Caco-2 (cell line): ENCODE measurements around the gene SEMA4D. TPM values are rescaled to one million over a fixed set of nuclear protein-coding genes. Genes with fewer than 3 reads are reported as not detected.

ENCODE experiments used
- BruUV-seq: library from RNA; stranded (reverse); fragments of 400-500 nt; replicated peaks from 2 replicates; lab custom pipeline; 2021; lab: Mats Ljungman, UMichigan
- CTCF ChIA-PET: fragments of 300-600 bp; sonication (Branson Sonifier 250); formaldehyde crosslinking; loops from one replicate; lab custom pipeline; 2022; ENCODE audit warnings: antibody characterized with exemption; lab: Charles Lee
- POLR2A ChIA-PET: fragments of 300-600 bp; sonication (Branson Sonifier 250); formaldehyde crosslinking; loops from one replicate; lab custom pipeline; 2022; ENCODE audit warnings: antibody characterized with exemption; lab: Charles Lee
- DNase-seq, 2 experiments: peaks; one replicate each; pipeline versions ENCODE4 v3.0.0 to v3.0.0-alpha.2; 2020 to 2022
- H3K27me3 ChIP-seq: replicated peaks from 2 replicates; pipeline ENCODE4 v1.6.0; 2011; ENCODE audit warnings: low read length; ENCODE audit not compliant: control insufficient read depth, insufficient read depth
- H3K36me3 ChIP-seq: 2 replicates; pipeline ENCODE4 v1.5.1; 2011; ENCODE audit warnings: low read length; ENCODE audit not compliant: control insufficient read depth, insufficient read depth
- H3K4me1 ChIP-seq: fragments of 250-450 bp; sonication (Bioruptor Pico); 2 replicates; pipeline ENCODE4 v1.5.1; 2020; ENCODE audit warnings: mild to moderate bottlenecking
- H3K4me3 ChIP-seq: 2 replicates; pipeline ENCODE4 v1.5.1; 2011; ENCODE audit warnings: low read depth, mild to moderate bottlenecking, control low read depth, low read length
- H3K9me3 ChIP-seq: fragments of 250-450 bp; sonication (Bioruptor Pico); 2 replicates; pipeline ENCODE4 v1.5.1; 2020; ENCODE audit warnings: mild to moderate bottlenecking, moderate library complexity
- H3K27ac Mint-ChIP-seq: one replicate; pipeline ENCODE4 v1.8.0; 2022; ENCODE audit warnings: mixed read lengths; ENCODE audit not compliant: unreplicated experiment
- H3K27me3 Mint-ChIP-seq: one replicate; pipeline ENCODE4 v1.8.0; 2022; ENCODE audit warnings: mixed read lengths; ENCODE audit not compliant: insufficient read depth, unreplicated experiment
- H3K36me3 Mint-ChIP-seq: one replicate; pipeline ENCODE4 v1.8.0; 2022; ENCODE audit warnings: mild to moderate bottlenecking, mixed read lengths; ENCODE audit not compliant: insufficient read depth, unreplicated experiment
- H3K4me1 Mint-ChIP-seq: one replicate; pipeline ENCODE4 v1.8.0; 2022; ENCODE audit warnings: low read depth, mixed read lengths; ENCODE audit not compliant: unreplicated experiment
- H3K4me3 Mint-ChIP-seq: one replicate; pipeline ENCODE4 v1.8.0; 2022; ENCODE audit warnings: mild to moderate bottlenecking, moderate library complexity, mixed read lengths; ENCODE audit not compliant: unreplicated experiment
- H3K9me3 Mint-ChIP-seq: one replicate; pipeline ENCODE4 v1.8.0; 2022; ENCODE audit warnings: mixed read lengths; ENCODE audit not compliant: unreplicated experiment
- CTCF ChIP-seq, 2 experiments: fragments of 200-600 bp in 1 of 2; IDR thresholded peaks; 1 replicate in 1 of 2; 2 replicates in 1 of 2; pipeline versions ENCODE4 v1.5.1 to v1.8.0; 2011 to 2022; ENCODE audit warnings: antibody characterized with exemption in 1 of 2, control low read depth in 1 of 2, inconsistent platforms in 1 of 2, low read depth in 1 of 2, low read length in 1 of 2, mild to moderate bottlenecking in 1 of 2, moderate library complexity in 1 of 2; ENCODE audit not compliant: insufficient read depth in 1 of 2, severe bottlenecking in 1 of 2, unreplicated experiment in 1 of 2
- intact Hi-C: fragments of 100-400 bp; cut with micrococcal nuclease; formaldehyde crosslinking; loops from one replicate; pipeline ENCODE4 v1.10.0; 2022; ENCODE audit not compliant: unreplicated experiment
- total RNA-seq: library from RNA; stranded (reverse); gene quantifications from 2 replicates; pipeline ENCODE4 v1.2.3, GENCODE V29; 2022

The SEMA4D gene
- total RNA-seq, 1 experiment from 2014 or later = 17.1 TPM

- no peaks in the 10 kb centered on the region for H3K4me1 Mint-ChIP-seq
- Histone ChIP-seq H3K9me3 (no peaks in the 10 kb centered on the region), H3K4me1 (no peaks in the 10 kb centered on the region), H3K36me3 (no peaks in the 10 kb centered on the region), H3K27me3 (no peaks in the 10 kb centered on the region), H3K4me3 (no peak overlapping the region)
- no peak overlapping the region for H3K27ac Mint-ChIP-seq
- H3K36me3 Mint-ChIP-seq = no peaks in the 10 kb centered on the region
- no TSS peak for BruUV-seq
- H3K4me3 Mint-ChIP-seq = no peak overlapping the region
- intact Hi-C loops = loop anchor here (5.0 kb wide), 1 partner anchor 119 kb away; no protein-coding TSS in a partner anchor
- CTCF ChIA-PET = interaction anchor here (1.2 kb wide), 1 partner anchor 121 kb away, joined by 3 read pairs; no protein-coding TSS in a partner anchor
- TF ChIP-seq CTCF (IDR thresholded peaks at IDR 0.05; ENCODE audit: insufficient read depth in 1 of 2, low read depth in 1 of 2, low read length in 1 of 2, severe bottlenecking in 1 of 2, unreplicated experiment in 1 of 2) = no peak
- no peaks in the 10 kb centered on the region for H3K27me3 Mint-ChIP-seq
- no peak for DNase-seq
- POLR2A ChIA-PET = no interaction called here
- no peaks in the 10 kb centered on the region for H3K9me3 Mint-ChIP-seq
Observed at GRCh38 chr9:89428222-89428761, 69.6 kb downstream of the SEMA4D start.

GRCh38 chr9:89427621-89428221 lies 70.2 kb downstream of the SEMA4D start:
- Mint-ChIP-seq H3K4me3 (no peak overlapping the region), H3K27me3 (no peaks in the 10 kb centered on the region), H3K4me1 (no peaks in the 10 kb centered on the region), H3K9me3 (no peaks in the 10 kb centered on the region), H3K36me3 (no peaks in the 10 kb centered on the region), H3K27ac (no peak overlapping the region)
- Histone ChIP-seq H3K4me3 (no peak overlapping the region), H3K27me3 (no peaks in the 10 kb centered on the region), H3K4me1 (no peaks in the 10 kb centered on the region), H3K9me3 (no peaks in the 10 kb centered on the region), H3K36me3 (no peaks in the 10 kb centered on the region)
- TF ChIP-seq CTCF (IDR thresholded peaks at IDR 0.05; ENCODE audit: insufficient read depth in 1 of 2, low read depth in 1 of 2, low read length in 1 of 2, severe bottlenecking in 1 of 2, unreplicated experiment in 1 of 2) = no peak
- DNase-seq = no peak
- ChIA-PET POLR2A (no interaction called here), CTCF (no interaction called here)
- intact Hi-C loops = loop anchor here (5.0 kb wide), 1 partner anchor 120 kb away; no protein-coding TSS in a partner anchor
- no TSS peak for BruUV-seq

GRCh38 chr9:89426384-89426961 lies 71.4 kb downstream of the SEMA4D start:
- H3K9me3 Mint-ChIP-seq = no peaks in the 10 kb centered on the region
- Histone ChIP-seq H3K9me3 (no peaks in the 10 kb centered on the region), H3K4me3 (no peak overlapping the region), H3K36me3 (no peaks in the 10 kb centered on the region), H3K27me3 (no peaks in the 10 kb centered on the region), H3K4me1 (no peaks in the 10 kb centered on the region)
- intact Hi-C loops = loop anchor here (5.0 kb wide), 1 partner anchor 121 kb away; no protein-coding TSS in a partner anchor
- H3K36me3 Mint-ChIP-seq = no peaks in the 10 kb centered on the region
- POLR2A ChIA-PET = no interaction called here
- CTCF ChIA-PET = no interaction called here
- TF ChIP-seq CTCF (IDR thresholded peaks at IDR 0.05; ENCODE audit: insufficient read depth in 1 of 2, low read depth in 1 of 2, low read length in 1 of 2, severe bottlenecking in 1 of 2, unreplicated experiment in 1 of 2) = no peak
- BruUV-seq = no TSS peak
- H3K4me1 Mint-ChIP-seq = no peaks in the 10 kb centered on the region
- H3K4me3 Mint-ChIP-seq = no peak overlapping the region
- no peaks in the 10 kb centered on the region for H3K27me3 Mint-ChIP-seq
- DNase-seq = no peak
- no peak overlapping the region for H3K27ac Mint-ChIP-seq
